Epithelial cell of proximal tubule (primary cell): ENCODE measurements around the gene CDT1. TPM values are rescaled to one million over a fixed set of nuclear protein-coding genes. Genes with fewer than 3 reads are reported as not detected.

Source experiments
- DNase-seq: peaks from one replicate; pipeline ENCODE4 v3.0.0-alpha.2; 2011; ENCODE audit warnings: low read depth
- H3K4me3 ChIP-seq: 2 replicates; pipeline ENCODE4 v1.5.1; 2011; ENCODE audit warnings: low read depth, mild to moderate bottlenecking, low read length
- total RNA-seq: library from RNA; depleted of rRNA; stranded (reverse); fragments of >200 nt; gene quantifications from 2 replicates; pipeline ENCODE4 v1.2.3, GENCODE V29; 2015
- TF ChIP-seq, protein P1 (sequence below): conservative IDR thresholded peaks from 2 replicates; pipeline ENCODE4 v1.5.1; 2012; ENCODE audit warnings: low read depth, mild to moderate bottlenecking, low read length

Gene CDT1
- total RNA-seq, 1 donor from 2014 or later = 76.2 TPM

DNA sequence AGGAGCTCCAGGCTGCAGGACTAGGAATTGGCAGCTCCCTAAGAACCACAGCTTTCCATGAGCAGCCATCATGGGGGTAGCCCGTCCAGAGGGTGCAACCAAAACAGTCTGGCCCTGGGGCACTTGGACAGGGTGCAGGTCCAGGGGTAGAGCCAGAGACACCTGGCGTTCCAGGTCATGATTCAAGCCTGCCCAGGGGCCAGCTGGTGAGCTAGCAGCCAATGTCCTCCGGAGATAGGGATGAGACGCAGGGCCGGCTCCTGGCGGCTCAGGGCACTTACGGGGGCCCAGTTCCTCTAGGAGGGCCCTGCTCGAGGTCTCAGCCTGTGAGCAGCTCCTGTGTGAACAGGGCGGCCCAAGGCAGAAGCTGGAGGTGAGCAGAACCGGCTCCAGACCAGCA, 40.6 kb upstream of the CDT1 start:
- DNase-seq = no peak
- TF ChIP-seq, protein P1, sequence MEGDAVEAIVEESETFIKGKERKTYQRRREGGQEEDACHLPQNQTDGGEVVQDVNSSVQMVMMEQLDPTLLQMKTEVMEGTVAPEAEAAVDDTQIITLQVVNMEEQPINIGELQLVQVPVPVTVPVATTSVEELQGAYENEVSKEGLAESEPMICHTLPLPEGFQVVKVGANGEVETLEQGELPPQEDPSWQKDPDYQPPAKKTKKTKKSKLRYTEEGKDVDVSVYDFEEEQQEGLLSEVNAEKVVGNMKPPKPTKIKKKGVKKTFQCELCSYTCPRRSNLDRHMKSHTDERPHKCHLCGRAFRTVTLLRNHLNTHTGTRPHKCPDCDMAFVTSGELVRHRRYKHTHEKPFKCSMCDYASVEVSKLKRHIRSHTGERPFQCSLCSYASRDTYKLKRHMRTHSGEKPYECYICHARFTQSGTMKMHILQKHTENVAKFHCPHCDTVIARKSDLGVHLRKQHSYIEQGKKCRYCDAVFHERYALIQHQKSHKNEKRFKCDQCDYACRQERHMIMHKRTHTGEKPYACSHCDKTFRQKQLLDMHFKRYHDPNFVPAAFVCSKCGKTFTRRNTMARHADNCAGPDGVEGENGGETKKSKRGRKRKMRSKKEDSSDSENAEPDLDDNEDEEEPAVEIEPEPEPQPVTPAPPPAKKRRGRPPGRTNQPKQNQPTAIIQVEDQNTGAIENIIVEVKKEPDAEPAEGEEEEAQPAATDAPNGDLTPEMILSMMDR = no peak
- no peak overlapping the region for H3K4me3 ChIP-seq

DNA sequence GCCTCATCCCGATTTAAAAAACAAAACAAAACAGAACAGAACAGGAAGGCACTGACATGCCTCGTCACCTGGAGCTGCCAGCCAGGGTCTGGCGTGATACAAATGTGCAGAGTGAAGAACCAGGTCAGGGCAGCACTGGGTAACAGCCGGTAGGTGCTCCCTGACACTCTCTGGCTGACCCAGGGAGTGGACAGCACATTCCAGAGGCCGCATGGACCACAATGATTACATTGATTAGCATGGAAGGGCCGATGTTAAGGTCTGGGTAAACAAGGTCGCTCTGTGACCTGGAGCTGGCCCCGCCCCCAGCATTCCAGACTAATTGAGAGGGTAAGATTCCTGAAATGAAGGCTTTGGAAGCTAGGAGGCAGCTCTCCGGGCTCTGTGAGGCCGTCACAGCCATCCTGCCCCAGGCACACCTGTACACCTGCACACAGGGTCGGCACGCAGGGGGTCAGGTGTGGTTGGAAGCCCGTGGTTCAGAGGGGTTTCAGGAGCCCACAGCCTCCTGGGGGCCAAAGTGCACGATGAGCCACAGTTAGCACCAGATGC, 40.0 kb upstream of the CDT1 start:
- TF ChIP-seq, protein P1 = no peak
- H3K4me3 ChIP-seq = no peak overlapping the region
- DNase-seq = no peak

DNA sequence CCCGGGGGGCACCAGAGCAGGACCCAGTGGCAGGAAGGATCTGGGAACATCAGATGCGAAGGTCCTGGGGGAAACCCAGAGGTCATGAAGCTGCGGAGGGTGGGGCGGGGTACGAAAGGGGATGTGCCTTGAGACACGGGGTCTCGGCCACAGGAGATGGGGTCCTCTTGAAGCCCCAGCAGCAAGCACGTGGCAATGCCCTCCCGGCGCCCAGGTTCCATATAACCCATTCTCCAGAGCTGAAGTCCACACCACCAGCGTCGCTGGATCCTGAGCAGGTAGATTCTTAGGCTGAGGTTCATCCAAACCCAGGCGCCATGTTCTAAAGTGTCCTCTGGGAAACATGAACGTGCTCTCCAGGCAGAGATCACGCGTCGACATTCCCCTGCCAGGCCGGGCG, 39.5 kb upstream of the CDT1 start:
- no peak for DNase-seq
- no peak overlapping the region for H3K4me3 ChIP-seq
- TF ChIP-seq, protein P1 = no peak

DNA sequence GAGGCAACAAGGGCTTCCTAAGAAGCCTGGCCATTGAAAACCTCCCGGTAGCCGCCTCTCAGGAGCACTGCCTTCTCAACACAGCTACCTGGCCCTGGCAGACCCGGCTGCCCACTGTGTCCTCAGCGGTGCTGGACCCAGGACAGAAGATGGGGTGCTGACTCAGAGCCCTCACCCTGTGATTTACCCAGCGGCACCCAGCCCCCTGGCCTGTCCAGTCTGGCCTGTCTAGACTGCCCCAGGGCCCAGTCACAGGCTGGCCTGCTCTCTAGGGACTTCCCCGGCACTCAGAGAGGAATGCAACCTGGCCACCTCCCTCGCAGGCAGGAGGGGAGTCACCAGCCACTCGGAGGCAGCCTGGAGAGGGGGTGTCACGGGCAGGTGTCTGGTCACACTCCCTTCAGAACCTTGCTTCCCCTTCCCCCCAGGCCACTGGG, 38.7 kb upstream of the CDT1 start:
- DNase-seq = no peak
- TF ChIP-seq, protein P1 = no peak

DNA sequence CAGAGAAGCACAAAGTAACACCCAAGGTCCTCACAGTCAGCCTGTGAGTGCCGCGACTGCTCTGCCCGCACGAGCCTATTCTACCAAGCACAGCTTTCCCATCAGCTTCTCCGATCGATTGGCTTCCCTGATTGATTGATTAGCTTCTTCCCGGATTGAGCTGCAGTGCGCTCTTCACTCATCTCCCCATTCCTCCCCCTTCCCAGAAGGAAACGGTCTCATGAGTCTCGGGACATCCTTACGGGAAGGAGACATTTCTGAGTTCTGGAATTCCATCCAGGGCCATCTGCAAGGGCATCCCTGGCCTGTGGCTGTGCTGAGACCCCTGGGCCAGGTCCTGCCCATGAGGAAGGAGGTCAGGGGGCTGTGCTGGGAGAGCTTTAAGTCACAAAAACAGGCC, 36.6 kb upstream of the CDT1 start:
- no peak for DNase-seq
- H3K4me3 ChIP-seq = no peak overlapping the region
- TF ChIP-seq, protein P1 = no peak

More for the DNA sequence above, 38.7 kb upstream of the CDT1 start:
- H3K4me3 ChIP-seq = no peak overlapping the region

DNA sequence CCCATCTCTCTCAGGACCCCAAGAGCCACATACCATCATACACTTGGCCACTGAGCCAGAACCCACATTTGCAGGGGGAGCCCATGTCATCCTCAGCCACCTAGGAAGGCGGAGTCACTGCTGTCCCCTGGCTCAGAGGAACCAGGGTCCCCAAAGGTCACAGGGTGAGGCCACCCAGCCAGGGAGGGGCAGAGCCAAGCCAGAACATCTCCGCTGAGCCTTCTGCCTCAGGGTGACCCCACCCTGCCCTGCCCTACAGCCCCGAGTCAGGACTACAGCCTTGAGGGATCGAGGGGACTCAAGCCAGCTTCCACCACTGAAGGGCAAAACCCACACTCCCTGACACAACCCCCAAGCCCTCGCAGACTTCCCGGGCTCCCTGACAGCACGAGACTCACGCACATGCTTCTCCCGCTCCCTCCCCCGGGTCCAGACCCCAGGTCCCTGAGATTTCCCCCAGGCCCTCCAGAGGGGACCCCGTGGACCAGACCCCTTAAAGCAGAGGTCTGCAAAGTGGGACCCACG, 36.0 kb upstream of the CDT1 start:
- TF ChIP-seq, protein P1 = no peak
- no peak for DNase-seq
- H3K4me3 ChIP-seq = no peak overlapping the region
